Ascending aorta (tissue), 2 donors: Measurements from ENCODE around the gene XKR7. TPM values are rescaled to one million over a fixed set of nuclear protein-coding genes. Genes with fewer than 3 reads are reported as not detected.

ENCODE experiments used
- DNase-seq, 2 donors: peaks; one replicate each; pipeline ENCODE4 v3.0.0-alpha.2; 2019; ENCODE audit warnings: low spot score in 2 of 2
- H3K27ac ChIP-seq, 2 donors: fragments of 200-600 bp; sonication (generic); one replicate each; pipeline ENCODE4 v1.5.1; 2016 to 2017; ENCODE audit warnings: mild to moderate bottlenecking in 1 of 2
- H3K27me3 ChIP-seq: fragments of 200-600 bp; sonication (generic); one replicate; pipeline ENCODE4 v1.5.1; 2017
- H3K36me3 ChIP-seq, 2 donors: fragments of 200-600 bp; sonication (generic); one replicate each; pipeline ENCODE4 v1.5.1; 2016
- H3K4me1 ChIP-seq, 2 donors: fragments of 200-600 bp; sonication (generic); one replicate each; pipeline ENCODE4 v1.5.1; 2016 to 2017; ENCODE audit warnings: mild to moderate bottlenecking in 1 of 2
- H3K4me3 ChIP-seq, 2 donors: fragments of 200-600 bp; sonication (generic); one replicate each; pipeline ENCODE4 v1.5.1; 2016 to 2017; ENCODE audit warnings: mild to moderate bottlenecking in 1 of 2
- H3K9me3 ChIP-seq, 2 donors: fragments of 200-600 bp; sonication (generic); one replicate each; pipeline ENCODE4 v1.5.1; 2016
- CTCF ChIP-seq, 3 experiments: fragments of 200-600 bp in 2 of 3; fragments of 450-650 bp in 1 of 3; sonication (generic) in 2 of 3; IDR thresholded peaks; one replicate each; pipeline ENCODE4 v1.5.1; 2016 to 2019; ENCODE audit warnings: antibody characterized with exemption in 3 of 3, mild to moderate bottlenecking in 1 of 3, moderate library complexity in 1 of 3
- intact Hi-C: fragments of 100-400 bp; cut with DNase I; formaldehyde crosslinking; loops from one replicate; pipeline ENCODE4 v1.15.1; 2023
- total RNA-seq: library from RNA; depleted of rRNA; stranded (reverse); fragments of >200 nt; gene quantifications from one replicate; pipeline ENCODE4 v1.1.0, GENCODE V29; 2016

The XKR7 gene
- total RNA-seq, 1 donor from 2014 or later = not detected

DNA sequence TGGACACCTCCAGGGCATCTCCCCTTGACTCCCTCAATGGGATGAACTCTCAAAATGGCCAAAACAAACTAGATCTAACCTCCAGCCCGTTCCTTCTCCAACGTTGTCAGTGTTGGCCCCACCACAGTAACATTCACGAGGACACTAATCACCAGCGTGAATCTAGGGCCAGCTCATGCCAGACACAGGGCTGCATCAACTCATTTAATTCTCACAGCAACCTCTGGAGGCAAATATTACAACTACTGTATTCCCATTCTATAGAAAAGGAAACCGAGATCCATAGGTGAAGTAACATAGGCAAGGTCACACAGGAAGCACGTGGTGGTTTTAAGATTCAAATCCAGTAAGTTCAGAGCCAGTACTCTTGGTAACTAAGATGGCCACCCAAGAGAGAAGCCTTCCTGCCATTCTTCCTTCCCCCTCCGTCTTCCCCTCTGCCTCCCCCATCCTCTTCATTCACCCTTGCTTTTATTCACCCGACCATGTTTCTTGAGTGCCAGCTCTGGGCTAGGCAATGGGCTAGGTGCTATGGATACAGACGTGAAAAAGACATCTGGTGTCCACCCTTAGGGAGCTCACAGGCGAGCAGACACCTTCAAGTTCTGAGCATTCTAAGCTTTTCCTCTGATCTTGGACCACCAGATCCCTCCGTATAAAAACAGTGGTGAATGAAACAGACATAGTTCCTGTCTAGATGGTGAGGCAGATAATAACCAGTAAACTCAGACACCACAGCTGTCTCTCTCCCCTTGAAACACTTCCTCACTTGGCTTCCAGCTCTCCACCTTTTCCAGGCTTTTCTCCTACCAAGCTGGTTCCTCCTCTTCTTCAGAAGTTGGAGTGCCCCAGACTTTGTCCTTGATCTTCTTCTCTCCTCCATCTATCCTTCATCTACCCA, 51.9 kb downstream of the XKR7 start:
- TF ChIP-seq CTCF (IDR thresholded peaks at IDR 0.05) = no peak
- H3K4me3 ChIP-seq = peak overlapping the region; percentile 48 to 70
- no peak overlapping the region for H3K27ac ChIP-seq
- peaks cover 16% of the 10 kb centered on the region for H3K27me3 ChIP-seq
- intact Hi-C loops = no loop called here
- no peak for DNase-seq
- no peaks in the 10 kb centered on the region for H3K36me3 ChIP-seq
- peaks cover 0 to 3% of the 10 kb centered on the region in 2 donors for H3K4me1 ChIP-seq
- H3K9me3 ChIP-seq = no peaks in the 10 kb centered on the region

GRCh38 chr20:32021091-32021490, 53.1 kb downstream of the XKR7 start:
- Histone ChIP-seq H3K27ac (no peak overlapping the region), H3K9me3 (no peaks in the 10 kb centered on the region), H3K27me3 (peaks cover 16% of the 10 kb centered on the region), H3K4me3 (no peak overlapping the region), H3K4me1 (peaks cover 0 to 3% of the 10 kb centered on the region in 2 donors), H3K36me3 (no peaks in the 10 kb centered on the region)
- intact Hi-C loops = no loop called here
- no peak for TF ChIP-seq CTCF (IDR thresholded peaks at IDR 0.05)
- DNase-seq = no peak

GRCh38 chr20:32024683-32025295, 56.8 kb downstream of the XKR7 start:
- intact Hi-C loops = no loop called here
- peaks cover 5% of the 10 kb centered on the region for H3K27me3 ChIP-seq
- H3K9me3 ChIP-seq = no peaks in the 10 kb centered on the region

GRCh38 chr20:32027643-32028042, 59.7 kb downstream of the XKR7 start:
- Histone ChIP-seq H3K27me3 (no peaks in the 10 kb centered on the region), H3K9me3 (no peaks in the 10 kb centered on the region), H3K27ac (no peak overlapping the region), H3K36me3 (no peaks in the 10 kb centered on the region), H3K4me3 (no peak overlapping the region), H3K4me1 (peaks cover 3 to 8% of the 10 kb centered on the region in 2 donors)
- no peak for DNase-seq
- intact Hi-C loops = no loop called here
- no peak for TF ChIP-seq CTCF (IDR thresholded peaks at IDR 0.05)

More at GRCh38 chr20:32024683-32025295, 56.8 kb downstream of the XKR7 start:
- DNase-seq = no peak
- TF ChIP-seq CTCF (IDR thresholded peaks at IDR 0.05) = no peak
- H3K4me1 ChIP-seq = no peaks in the 10 kb centered on the region
- H3K36me3 ChIP-seq = no peaks in the 10 kb centered on the region
- no peak overlapping the region for H3K27ac ChIP-seq
- H3K4me3 ChIP-seq = no peak overlapping the region

- Histone ChIP-seq H3K27me3 (no peaks in the 10 kb centered on the region), H3K36me3 (no peaks in the 10 kb centered on the region), H3K4me3 (no peak overlapping the region), H3K4me1 (peaks cover 3 to 8% of the 10 kb centered on the region in 2 donors), H3K27ac (no peak overlapping the region), H3K9me3 (no peaks in the 10 kb centered on the region)
- intact Hi-C loops = no loop called here
- no peak for DNase-seq
- no peak for TF ChIP-seq CTCF (IDR thresholded peaks at IDR 0.05)
These were observed 60.9 kb downstream of the XKR7 start for GRCh38 chr20:32028647-32029372.
